Measurements from ENCODE around the gene F13A1.

Gene F13A1

DNA sequence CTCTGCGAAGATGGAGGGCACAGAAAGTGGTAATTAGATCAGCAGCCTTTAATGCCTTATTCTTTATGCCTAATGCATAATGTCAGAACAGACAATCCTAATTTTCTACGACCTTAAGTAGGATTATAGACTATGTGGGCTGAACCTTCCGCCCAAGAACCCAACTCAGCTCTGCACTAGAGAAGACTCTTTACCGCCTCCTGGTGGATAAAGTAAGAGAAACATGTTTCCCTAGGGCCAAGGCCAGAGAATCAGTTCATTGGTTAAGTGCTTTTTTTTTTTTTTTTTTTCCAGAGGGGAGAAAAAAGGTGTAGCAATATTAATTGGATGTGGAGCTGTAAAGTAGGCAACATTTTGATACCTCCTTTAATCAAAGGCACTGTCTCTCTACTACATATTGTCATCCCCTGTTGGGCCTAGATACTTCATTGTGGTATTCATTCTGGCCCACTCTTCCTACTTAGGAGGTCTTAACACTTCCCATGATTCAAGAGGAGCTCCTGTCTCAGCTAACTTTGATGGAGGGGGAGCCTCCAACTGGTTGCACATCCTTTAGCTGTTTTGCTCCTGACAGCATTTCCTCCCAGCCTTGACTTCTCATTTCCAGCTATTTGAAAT is 188.9 kb downstream of the F13A1 start:
- Histone ChIP-seq H3K27ac (no peak overlapping the region), H3K4me3 (no peak overlapping the region)

DNA sequence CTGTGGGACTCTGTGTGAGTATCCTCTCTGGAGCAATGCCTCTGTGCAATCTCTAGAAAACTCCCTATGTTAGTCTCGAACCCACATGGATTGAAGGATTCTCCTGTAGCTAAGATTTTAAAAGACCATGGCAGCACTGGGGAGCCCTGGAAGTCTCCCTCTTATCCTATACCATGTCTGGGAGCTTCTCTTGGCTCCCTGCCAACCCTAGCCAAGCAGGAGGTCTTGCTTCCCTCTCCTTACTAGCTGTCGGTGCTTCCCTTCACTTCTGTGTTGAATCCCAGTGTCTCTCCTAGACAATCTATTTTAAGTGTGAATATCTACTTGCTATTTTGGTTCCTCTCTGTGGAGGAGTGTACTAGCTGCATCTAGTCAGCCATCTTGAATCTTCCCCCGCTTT is 195.0 kb downstream of the F13A1 start:
- Histone ChIP-seq H3K4me3 (no peak overlapping the region), H3K27ac (no peak overlapping the region)

DNA sequence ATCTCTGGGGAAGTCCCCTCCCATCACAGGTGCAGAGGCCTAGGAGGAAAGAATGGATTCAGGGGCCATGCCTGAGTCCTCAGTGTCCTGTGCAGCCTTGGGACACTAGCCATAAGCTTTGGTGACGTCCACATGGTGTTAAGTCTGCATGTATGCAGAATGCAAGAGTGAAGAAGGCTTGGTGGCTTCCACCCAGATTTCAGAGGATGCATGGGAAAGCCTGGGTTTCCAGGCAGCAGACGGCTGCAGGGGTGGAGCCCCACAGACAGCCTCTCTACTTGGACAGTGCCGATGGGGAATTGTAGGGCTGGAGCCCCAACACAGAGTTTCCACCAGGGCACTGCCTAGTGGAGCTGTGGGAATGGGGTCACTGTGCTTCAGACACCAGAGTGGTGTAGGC is 196.7 kb downstream of the F13A1 start:
- Histone ChIP-seq H3K4me3 (no peak overlapping the region), H3K27ac (no peak overlapping the region)

DNA sequence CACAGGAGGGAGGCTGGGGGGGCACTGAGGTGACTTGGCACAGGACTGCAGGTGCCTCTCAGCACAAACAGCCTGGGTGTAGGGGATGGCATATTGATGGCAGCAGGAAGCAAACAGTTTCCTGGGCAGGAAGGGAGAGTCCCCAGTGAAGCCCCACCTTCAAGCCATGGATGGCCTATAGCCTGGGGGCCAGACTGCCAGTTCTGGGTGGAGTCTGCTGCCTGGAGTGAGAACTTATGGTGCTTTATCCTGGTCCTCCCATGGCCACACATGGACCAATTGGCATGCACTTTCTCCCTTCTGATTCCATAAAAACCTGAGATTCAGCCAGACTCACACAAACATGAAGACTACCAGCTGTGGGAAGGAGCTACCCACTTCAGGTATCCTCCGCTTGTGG is 198.5 kb downstream of the F13A1 start:
- no peak overlapping the region for H3K4me3 ChIP-seq

GRCh38 chr6:6105472-6106036 is 214.9 kb downstream of the F13A1 start:
- Histone ChIP-seq H3K27ac (no peak overlapping the region), H3K4me3 (no peak overlapping the region)

More for the DNA sequence above, 198.5 kb downstream of the F13A1 start:
- no peak overlapping the region for H3K27ac ChIP-seq
